ENCODE data around the gene SSX3.
"Not testable (repeated sequence)": the region's sequence is repeated elsewhere in the genome, so short reads cannot be mapped to it uniquely, and the experiment has no call there.

The SSX3 gene, protein sequence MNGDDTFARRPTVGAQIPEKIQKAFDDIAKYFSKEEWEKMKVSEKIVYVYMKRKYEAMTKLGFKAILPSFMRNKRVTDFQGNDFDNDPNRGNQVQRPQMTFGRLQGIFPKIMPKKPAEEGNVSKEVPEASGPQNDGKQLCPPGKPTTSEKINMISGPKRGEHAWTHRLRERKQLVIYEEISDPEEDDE

DNA sequence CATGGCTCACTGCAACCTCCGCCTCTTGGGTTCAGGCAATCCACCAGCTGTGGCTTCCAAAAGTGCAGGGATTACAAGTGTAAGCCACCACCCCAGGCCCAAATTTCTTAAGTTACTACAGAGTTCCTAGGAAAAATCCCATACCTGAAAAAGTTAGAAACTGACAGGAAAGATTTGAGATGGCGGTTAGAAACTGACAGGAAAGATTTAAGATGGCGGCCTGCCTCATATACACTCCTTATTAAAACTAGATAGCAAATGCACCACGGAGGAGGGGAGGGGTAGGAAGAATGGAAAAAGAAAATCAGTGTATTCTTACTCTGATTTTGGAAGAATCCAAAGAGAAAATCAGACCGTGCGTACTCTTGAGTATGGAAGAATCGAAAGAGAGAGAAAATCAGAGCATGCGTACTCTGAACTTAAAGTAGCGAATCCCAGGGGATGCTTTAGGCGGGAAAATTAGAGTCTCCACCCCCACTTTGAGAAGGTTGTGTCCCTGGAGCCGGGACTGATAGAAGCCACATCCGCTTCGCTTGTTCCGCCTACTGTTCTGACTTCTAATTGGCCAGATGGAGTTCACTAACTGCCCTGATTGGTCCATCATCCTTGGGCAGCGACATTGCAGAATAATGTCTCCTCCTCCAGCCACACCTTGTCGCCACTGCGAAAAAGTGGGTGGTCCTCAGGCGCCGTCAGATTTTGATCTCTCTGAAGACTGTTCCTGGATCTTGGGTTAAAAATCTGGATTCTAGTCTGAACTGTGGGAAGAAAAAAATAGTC is at the start of gene SSX3:
Gene SSX3 (minus strand): TSS at position 389 of the 780 bp plus-strand sequence. CDS start 1,454 bp downstream, outside the sequence.
- not testable (repeated sequence) for TF ChIP-seq GATA2, GATA3 (IDR thresholded peaks at IDR 0.05; ENCODE audit: low read depth, low read length)

DNA sequence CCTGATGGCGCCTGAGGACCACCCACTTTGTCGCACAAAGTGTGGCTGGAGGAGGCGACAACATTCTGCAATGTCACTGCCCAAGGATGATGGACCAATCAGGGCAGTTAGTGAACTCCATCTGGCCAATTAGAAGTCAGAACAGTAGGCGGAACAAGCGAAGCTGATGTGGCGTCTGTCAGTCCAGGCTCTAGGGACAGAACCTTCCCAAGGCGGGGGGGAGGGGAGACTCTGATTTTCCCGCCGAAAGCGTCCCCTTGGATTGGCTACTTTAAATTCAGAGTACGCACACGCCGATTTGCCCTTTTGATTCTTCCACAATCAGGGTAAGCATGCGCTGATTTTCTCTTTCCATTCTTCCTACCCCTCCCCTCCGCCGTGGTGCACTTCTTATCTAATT is 26.7 kb upstream of the SSX3 start, which contains the start of gene SSX4:
Gene SSX4 (plus strand): TSS at position 301 of the 400 bp plus-strand sequence. CDS start 515 bp downstream, outside the sequence.
- not testable (repeated sequence) for TF ChIP-seq GATA2, GATA3 (IDR thresholded peaks at IDR 0.05; ENCODE audit: low read depth, low read length)

DNA sequence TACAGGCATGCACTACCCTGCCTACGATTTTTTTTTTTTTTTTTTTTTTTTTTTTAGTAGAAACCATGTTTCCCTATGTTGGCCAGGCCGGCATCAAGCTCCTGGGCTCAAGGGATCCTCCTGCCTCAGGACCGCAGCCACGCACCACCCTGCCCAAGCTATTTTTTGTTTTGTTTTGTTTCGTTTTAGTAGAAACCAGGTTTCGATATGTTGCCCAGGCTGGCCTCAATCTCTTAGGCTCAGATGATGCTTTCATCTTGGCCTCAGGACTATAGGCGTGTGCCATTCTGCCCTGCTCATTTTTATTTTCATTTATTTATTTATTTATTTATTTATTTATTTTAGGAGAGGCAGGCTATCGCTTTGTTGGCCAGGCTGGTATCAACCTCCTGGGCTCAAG is 1.2 kb upstream of the SSX3 start:
- TF ChIP-seq GATA3 (IDR thresholded peaks at IDR 0.05; ENCODE audit: low read depth, low read length) (no peak), GATA2 (IDR thresholded peaks at IDR 0.05; ENCODE audit: low read depth, low read length) (no peak)

DNA sequence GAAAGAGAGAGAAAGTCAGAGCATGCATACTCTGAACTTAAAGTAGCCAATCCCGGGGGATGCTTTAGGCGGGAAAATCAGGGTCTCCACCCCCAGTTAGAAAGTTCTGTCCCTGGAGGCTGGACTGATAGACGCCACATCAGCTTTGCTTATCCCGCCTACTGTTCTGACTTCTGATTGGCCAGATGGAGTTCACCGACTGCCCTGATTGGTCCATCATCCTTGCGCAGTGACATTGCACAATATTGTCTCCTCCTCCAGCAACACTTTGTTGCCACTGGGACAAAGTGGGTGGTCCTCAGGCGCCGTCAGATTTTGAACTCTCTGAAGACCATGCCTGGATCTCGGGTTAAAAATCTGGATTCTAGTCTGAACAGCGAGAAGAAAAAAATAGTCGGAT is 50.3 kb downstream of the SSX3 start:
- TF ChIP-seq GATA3 (IDR thresholded peaks at IDR 0.05; ENCODE audit: low read depth, low read length) (no peak), GATA2 (IDR thresholded peaks at IDR 0.05; ENCODE audit: low read depth, low read length) (no peak)
